ENCODE results near the gene ARHGAP22. TPM values are rescaled to one million over a fixed set of nuclear protein-coding genes. Genes with fewer than 3 reads are reported as not detected.
A peak's percentile ranks its signal among the peaks of the same experiment; 100 is the strongest.

ARHGAP22 gene
- total RNA-seq, 4 donors from 2014 or later, result 7.7 to 16.5 (median 14.3) TPM

GRCh38 chr10:48456808-48457761 lies 147.8 kb downstream of the ARHGAP22 start:
- H3K9me3 ChIP-seq, result no peaks in the 10 kb centered on the region
- no peak for DNase-seq (ENCODE audit: low spot score in 2 of 2)
- TF ChIP-seq POLR2A (IDR thresholded peaks at IDR 0.05) (no peak), EP300 (IDR thresholded peaks at IDR 0.05) (no peak)
- TF ChIP-seq, protein P1, sequence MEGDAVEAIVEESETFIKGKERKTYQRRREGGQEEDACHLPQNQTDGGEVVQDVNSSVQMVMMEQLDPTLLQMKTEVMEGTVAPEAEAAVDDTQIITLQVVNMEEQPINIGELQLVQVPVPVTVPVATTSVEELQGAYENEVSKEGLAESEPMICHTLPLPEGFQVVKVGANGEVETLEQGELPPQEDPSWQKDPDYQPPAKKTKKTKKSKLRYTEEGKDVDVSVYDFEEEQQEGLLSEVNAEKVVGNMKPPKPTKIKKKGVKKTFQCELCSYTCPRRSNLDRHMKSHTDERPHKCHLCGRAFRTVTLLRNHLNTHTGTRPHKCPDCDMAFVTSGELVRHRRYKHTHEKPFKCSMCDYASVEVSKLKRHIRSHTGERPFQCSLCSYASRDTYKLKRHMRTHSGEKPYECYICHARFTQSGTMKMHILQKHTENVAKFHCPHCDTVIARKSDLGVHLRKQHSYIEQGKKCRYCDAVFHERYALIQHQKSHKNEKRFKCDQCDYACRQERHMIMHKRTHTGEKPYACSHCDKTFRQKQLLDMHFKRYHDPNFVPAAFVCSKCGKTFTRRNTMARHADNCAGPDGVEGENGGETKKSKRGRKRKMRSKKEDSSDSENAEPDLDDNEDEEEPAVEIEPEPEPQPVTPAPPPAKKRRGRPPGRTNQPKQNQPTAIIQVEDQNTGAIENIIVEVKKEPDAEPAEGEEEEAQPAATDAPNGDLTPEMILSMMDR (IDR thresholded peaks at IDR 0.05), result no peak
- no peaks in the 10 kb centered on the region for H3K27me3 ChIP-seq
- H3K36me3 ChIP-seq, result no peaks in the 10 kb centered on the region
- H3K4me1 ChIP-seq, result no peaks in the 10 kb centered on the region
- H3K27ac ChIP-seq, result no peak overlapping the region
- 62 to 70% methylated on average over 20 to 24 of the region's 24 CpGs for WGBS, 2 donors
- H3K4me3 ChIP-seq, result no peak overlapping the region

GRCh38 chr10:48456361-48456804 lies 148.5 kb downstream of the ARHGAP22 start:
- peak in 1 of 2 donors; percentile 57 for DNase-seq (ENCODE audit: low spot score in 2 of 2)
- 14 to 22% methylated on average over 5 to 9 of the region's 9 CpGs for WGBS, 2 donors

DNA sequence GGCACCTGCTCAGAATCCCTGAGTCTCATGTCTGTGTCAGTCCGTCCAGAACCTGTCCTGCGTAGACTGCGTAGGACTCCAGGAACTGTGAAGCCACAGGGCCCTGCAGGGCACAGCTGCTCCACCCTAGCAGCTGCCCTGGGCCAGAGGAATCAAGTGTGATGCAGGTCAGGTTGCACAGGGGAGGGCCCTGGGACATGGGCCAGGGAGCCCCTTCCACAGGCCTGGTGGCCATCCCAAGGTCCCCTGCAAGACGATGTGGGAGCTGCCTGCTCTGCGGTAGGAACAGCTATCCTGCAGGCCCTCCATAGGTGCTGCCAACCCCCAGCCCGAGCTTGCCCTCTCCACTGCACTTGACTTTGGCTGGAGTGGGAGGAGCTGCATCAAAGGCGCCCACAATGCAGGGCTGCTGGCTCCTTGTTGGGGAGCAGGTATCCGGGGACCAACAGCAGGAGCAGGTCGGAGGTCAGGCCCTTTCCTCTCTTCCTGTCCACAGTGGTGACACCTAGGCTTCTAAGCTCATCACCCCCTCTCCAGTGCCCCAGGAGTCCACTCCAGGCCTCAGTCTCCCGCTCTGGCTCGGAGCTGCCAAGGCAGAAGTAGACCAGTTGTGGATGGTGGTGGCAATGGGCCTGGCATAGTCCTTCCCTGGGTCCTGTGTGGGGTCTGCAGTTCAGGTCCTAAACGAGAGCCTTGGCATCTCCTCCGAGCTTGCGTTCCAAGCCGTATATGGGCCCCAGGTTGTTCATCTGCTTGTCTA lies 149.3 kb downstream of the ARHGAP22 start:
- DNase-seq (ENCODE audit: low spot score in 2 of 2), result no peak
- no peaks in the 10 kb centered on the region for H3K4me1 ChIP-seq
- H3K36me3 ChIP-seq, result peaks cover 0 to 6% (median 0%) of the 10 kb centered on the region in 3 donors
- 91 to 92% methylated on average over 11 to 13 of the region's 15 CpGs for WGBS, 2 donors
- H3K4me3 ChIP-seq, result no peak overlapping the region
- TF ChIP-seq EP300 (IDR thresholded peaks at IDR 0.05) (no peak), POLR2A (IDR thresholded peaks at IDR 0.05) (no peak)
- TF ChIP-seq, protein P1 (IDR thresholded peaks at IDR 0.05), result no peak
- H3K27me3 ChIP-seq, result no peaks in the 10 kb centered on the region
- H3K9me3 ChIP-seq, result no peaks in the 10 kb centered on the region
- no peak overlapping the region for H3K27ac ChIP-seq

More at GRCh38 chr10:48456361-48456804, 148.5 kb downstream of the ARHGAP22 start:
- no peak for TF ChIP-seq POLR2A (IDR thresholded peaks at IDR 0.05)
- TF ChIP-seq EP300 (IDR thresholded peaks at IDR 0.05), result peak in 1 of 2 donors; percentile 23
- no peaks in the 10 kb centered on the region for H3K4me1 ChIP-seq
- no peaks in the 10 kb centered on the region for H3K27me3 ChIP-seq
- no peaks in the 10 kb centered on the region for H3K9me3 ChIP-seq
- no peak overlapping the region for H3K27ac ChIP-seq
- no peaks in the 10 kb centered on the region for H3K36me3 ChIP-seq
- no peak overlapping the region for H3K4me3 ChIP-seq

DNA sequence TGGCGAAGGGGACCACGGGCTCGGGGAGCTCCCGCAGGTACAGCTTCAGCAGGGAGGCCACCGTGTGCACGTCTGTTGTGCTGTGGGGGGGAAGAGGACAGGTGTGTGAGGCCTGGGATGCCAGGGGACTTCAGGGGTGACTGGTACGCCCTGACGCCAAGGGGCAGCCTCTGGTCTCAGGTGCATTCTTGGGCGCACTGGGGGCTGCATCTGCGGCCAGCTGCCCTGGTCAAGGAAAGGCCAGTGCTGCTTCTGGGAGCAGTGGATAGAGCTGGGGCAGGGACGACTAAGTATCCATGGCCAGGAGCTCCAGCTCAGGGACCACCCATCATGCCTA lies 149.8 kb downstream of the ARHGAP22 start:
- Histone ChIP-seq H3K4me1 (no peaks in the 10 kb centered on the region), H3K36me3 (peaks cover 0 to 12% (median 0%) of the 10 kb centered on the region in 3 donors), H3K4me3 (no peak overlapping the region), H3K9me3 (no peaks in the 10 kb centered on the region), H3K27me3 (no peaks in the 10 kb centered on the region), H3K27ac (no peak overlapping the region)
- TF ChIP-seq POLR2A (IDR thresholded peaks at IDR 0.05), result no peak
- TF ChIP-seq, protein P1 (IDR thresholded peaks at IDR 0.05), result no peak
- 90% methylated on average over 6 to 7 of the region's 11 CpGs for WGBS, 2 donors
- no peak for DNase-seq (ENCODE audit: low spot score in 2 of 2)

DNA sequence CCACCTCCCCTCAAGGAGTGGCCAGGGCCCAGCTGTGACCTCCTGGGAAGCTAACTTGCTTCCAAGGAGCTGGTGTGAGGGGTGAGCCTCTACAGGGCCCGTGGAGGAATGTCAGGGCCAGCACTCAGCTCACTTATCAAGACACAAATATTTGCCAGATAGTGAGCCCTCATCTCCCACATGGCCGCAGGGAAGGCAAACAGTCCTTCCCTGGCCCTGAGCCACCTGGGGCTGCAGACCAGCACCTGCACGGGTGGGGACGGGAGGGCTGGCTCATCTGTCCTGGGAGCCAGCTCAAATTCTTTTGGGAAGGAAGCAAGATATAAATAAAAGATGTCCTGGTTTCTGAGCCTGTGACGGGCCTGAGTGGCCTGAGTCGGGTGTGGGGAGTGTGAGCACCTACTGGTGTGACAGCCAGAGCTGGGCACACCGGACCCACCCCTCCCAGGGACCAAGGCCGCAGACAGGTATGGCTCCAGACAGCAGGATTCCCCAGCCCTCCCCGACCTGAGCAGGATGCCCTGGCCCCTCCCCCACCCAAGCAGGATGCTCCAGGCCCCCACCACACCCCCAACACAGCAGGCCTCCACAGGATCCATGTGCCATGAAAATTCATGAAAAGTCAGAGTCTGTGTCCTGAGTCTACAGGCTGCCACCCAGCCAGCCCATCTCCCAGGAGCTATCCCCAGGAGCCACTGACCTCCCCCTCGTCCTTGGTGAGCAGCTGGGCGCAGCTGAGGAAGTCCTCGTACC lies 150.4 kb downstream of the ARHGAP22 start:
- WGBS, 2 donors, result 82 to 89% methylated on average over 8 to 12 of the region's 12 CpGs
- peaks cover 0 to 13% (median 0%) of the 10 kb centered on the region in 3 donors for H3K36me3 ChIP-seq
- H3K4me3 ChIP-seq, result no peak overlapping the region
- TF ChIP-seq, protein P1 (IDR thresholded peaks at IDR 0.05), result no peak
- no peak for TF ChIP-seq EP300 (IDR thresholded peaks at IDR 0.05)
- TF ChIP-seq POLR2A (IDR thresholded peaks at IDR 0.05), result no peak
- no peak for DNase-seq (ENCODE audit: low spot score in 2 of 2)
- H3K27me3 ChIP-seq, result no peaks in the 10 kb centered on the region
- no peak overlapping the region for H3K27ac ChIP-seq
- no peaks in the 10 kb centered on the region for H3K4me1 ChIP-seq
- no peaks in the 10 kb centered on the region for H3K9me3 ChIP-seq

Measured in tibial nerve (tissue), 4 donors.